GM19193 (cell line): Measurements from ENCODE around the gene RGS18.

Source experiments
- POLR2A ChIP-seq: IDR thresholded peaks from 4 replicates; pipeline ENCODE4 v1.6.1; 2011; ENCODE audit not compliant: insufficient read depth, insufficient read length; ENCODE audit errors: extremely low read depth

RGS18 gene

GRCh38 chr1:192160196-192160595 is 1.9 kb downstream of the RGS18 start:
- TF ChIP-seq POLR2A = no peak

- TF ChIP-seq POLR2A = no peak
These were observed 3.7 kb downstream of the RGS18 start for GRCh38 chr1:192161976-192162375.

DNA sequence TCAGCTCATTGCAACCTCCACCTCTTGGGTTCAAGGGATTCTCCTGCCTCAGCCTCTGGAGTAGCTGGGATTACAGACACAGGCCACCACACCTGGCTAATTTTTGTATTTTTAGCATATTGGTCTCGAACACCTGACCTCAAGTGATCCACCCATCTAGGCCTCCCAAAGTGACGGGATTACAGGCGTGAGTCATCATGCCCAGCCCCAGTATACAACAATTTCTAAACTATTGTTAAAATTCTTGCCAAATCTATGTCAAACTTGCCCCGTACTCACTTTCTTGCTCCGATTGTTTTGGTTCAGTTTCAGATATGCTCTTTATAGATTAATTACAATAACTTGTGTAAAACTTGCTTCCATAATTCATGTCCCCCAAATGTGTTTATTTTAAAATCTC is 4.1 kb downstream of the RGS18 start:
- no peak for TF ChIP-seq POLR2A

DNA sequence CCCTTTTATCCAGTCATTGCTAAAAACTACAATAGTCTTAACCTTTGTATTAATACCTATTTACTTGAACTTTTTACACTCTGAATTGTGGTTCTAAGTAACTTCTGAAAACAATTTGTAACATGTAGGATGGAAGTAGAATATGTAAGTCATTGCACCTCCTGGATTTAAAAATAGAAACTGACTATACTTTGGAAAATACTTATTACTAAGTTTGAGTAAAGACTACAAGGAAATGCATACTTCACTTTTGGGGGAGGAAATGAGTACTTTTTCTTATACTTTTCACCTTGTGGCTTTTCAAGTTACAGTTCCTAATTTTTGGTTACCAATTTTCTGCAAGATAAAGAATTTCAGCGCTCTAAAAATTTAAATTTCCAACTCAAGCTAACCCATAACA is 8.7 kb downstream of the RGS18 start:
- no peak for TF ChIP-seq POLR2A

DNA sequence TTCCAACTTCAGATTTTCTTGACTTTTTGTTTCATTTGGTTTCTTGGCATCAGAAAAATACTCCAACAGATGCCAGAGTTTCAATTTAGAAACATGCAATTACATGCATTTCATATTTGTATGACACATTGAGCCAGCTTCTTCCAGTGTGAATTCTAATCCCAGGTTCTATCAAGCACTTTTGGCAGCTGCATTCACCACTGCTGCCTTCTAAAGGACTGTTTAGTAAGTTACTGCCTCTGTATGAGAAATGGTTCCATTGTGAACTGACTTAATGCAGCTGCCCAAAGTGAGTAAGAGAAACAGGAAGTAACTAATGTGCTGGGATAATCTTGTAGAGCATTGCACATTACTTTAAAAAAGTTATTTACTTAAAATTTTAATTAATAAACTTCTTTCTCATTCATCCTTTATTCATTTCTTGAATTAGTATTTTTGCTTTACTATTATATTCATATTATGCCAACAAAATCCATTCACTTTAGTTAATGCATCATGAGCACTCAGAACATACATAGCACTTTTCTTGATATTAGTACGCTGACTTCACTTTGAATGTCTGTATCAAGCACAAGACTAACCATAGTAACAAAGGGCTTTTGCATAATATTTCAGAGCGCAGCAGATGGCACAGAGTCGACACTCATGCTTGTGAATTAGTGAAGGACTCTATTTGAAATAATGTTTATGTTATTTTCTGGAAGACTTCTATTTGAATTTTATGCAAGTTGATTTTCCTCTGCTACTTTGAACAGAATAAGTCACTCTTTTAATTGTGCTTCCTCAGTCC is 9.8 kb downstream of the RGS18 start:
- no peak for TF ChIP-seq POLR2A

DNA sequence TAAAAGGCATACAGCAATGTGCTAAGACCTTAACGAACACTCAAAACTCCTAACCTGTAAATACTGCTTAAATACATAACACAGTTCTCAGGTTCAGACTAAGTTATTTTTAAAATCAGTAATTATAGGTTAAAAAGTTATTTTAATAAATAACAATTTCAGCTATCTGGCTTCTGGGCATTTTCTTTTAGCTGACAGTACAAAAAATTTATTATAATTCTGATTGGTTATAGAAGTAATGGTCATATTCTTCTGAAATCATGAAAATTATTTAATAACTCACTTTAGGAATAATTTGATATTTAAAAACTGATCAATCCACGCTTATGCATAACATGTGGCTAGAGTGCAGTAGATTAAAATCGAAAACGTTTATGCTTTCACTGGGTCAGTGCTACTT is 10.7 kb downstream of the RGS18 start:
- TF ChIP-seq POLR2A = no peak

DNA sequence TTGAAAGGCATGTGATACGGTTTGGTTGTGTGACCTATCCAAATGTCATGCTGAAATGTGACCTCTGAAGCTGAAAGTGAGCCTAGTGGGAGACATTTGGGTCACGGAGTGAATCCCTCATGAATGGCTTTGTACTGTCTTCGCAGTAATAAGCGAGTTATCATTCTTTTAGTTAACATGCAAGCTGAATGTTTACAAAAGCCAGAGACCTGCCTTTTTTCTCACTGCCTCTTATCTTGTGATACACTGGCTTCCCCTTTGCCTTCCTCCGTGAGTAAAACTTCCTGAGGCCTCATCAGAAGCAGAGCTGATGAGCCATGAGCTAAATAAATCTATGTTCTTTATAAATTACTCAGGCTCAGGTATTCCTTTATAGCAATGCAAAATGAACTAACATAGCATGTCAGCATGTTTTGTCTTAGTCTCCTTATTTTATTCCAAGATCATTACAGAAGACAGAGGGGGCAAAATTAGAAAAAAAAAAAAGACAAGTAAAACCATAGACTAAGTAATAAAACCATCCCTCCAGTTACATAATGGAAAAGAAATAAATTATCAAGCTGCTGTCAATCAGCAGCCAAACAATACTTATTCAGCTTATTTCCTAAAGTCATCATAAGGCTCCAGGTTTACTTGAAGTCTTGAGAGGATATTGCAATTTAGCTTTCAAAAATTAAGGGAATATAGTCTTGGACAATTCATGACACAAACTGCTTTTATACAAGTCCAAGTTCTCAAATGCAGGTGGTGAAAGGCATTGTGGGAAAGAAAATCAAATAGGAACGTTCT is 12.1 kb downstream of the RGS18 start:
- no peak for TF ChIP-seq POLR2A

DNA sequence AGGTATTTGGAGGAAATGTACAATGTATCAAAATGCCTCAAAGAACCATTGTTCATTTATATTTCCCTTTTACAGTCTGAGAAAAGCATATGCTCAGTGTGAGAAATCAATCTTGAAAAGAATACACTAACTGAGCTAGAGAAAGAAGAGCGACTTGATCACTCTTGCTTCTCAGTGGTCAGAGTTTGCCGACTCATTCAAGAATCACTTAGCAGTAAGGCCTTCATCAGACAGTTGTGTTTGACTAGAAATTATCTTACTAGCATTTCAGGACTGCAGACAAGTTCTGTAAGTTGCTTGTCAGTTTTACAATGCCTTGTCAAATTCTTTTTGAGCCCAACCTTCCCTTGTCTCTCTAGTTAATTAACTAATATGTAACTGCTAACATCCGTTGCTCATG is 12.9 kb downstream of the RGS18 start:
- no peak for TF ChIP-seq POLR2A

- TF ChIP-seq POLR2A = no peak
These were observed 17.7 kb downstream of the RGS18 start for GRCh38 chr1:192175971-192176370.

DNA sequence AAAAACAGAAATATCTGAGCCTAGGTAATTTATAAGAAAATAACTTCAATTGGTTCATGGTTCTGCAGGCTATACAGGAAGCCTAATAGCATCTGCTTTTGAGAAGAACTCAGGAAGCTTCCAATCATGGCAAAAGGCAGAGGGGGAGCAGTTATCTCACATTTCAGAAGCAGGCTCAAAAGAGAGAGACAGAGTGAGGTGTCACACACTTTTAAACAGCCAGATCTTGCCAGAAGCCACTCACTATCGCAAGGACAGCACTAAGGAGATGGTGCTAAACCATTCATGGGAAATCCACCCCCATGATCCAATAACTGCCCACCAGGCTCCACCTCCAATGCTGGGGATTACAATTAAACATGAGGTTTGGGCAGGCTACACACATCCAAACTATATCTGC is 25.5 kb downstream of the RGS18 start:
- no peak for TF ChIP-seq POLR2A

DNA sequence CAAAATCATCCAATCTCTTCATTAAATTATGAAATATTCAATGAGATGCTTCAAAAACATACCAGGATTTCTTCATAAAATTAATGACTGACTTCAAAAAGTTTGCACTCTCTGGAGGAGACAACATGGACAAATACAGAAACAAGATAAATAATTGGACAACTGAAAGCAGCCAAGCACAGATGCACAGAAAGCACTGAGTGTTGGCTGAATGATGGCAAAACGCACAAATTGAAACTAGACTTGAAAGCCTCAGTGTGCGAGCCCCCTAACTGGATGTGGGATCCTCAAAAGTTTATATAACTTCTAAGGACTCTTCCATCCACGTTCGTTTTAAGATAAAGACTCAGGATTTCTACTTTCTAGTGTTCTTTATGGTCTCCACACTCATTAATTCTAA is 27.9 kb downstream of the RGS18 start:
- TF ChIP-seq POLR2A = no peak

- TF ChIP-seq POLR2A = no peak
These were observed 31.8 kb downstream of the RGS18 start for GRCh38 chr1:192190066-192190465.

- no peak for TF ChIP-seq POLR2A
These were observed 43.0 kb downstream of the RGS18 start for GRCh38 chr1:192201303-192201702.

DNA sequence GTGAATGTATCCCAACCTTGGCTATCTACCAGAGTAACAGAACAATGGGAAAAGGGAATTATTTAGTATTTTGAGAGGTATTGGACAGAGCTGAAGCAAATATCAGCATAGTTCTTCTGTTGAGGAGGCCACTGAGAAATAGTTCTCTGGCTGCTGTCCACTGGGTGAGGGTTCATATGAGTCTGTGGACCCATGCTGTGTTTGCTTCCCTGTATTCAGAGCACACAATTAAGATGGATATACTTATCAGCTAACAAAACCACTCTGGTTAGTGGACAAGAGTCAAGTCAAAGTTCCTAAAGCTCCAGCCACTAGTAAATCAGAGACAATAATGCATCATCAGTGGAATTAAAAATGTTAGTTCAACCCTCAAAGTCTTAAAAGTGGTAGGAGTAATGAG is 66.1 kb downstream of the RGS18 start:
- TF ChIP-seq POLR2A = no peak

GRCh38 chr1:192224846-192225245 is 66.6 kb downstream of the RGS18 start:
- no peak for TF ChIP-seq POLR2A

DNA sequence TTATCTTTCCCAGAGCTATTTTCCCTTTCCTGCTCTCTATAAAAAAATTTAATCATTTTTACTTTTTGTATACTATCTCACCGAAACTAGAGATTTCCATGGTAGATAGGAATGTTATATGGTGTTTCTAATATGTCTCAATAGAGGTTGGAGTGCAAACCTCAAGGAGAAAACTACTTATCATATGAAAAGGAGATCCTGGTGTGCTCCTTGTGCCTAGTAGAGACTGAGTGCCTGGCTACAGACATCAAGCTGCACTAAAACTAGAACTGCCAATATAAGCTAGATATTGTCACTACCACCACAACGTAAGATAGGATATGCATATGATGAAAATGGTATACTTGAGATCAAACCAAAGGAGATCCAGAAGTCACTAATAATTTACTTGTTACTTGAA is 67.0 kb downstream of the RGS18 start:
- TF ChIP-seq POLR2A = no peak
